Pancreas (tissue), 10 donors: ENCODE results near the gene ATP5IF1. TPM values are rescaled to one million over a fixed set of nuclear protein-coding genes. Genes with fewer than 3 reads are reported as not detected.
A peak's percentile ranks its signal among the peaks of the same experiment; 100 is the strongest.

Source experiments
- ATAC-seq, 4 donors: fragments of 200-7000 bp; cut with Tn5 transposase; one replicate each; pipeline versions ENCODE4 v1.8.0 to v1.9.1; 2020; ENCODE audit warnings: mild to moderate bottlenecking in 4 of 4, moderate library complexity in 4 of 4
- DNase-seq, 6 donors: peaks; one replicate each; pipeline ENCODE4 v3.0.0-alpha.2; 2020
- FAIRE-seq: peaks from 2 replicates; lab custom pipeline; 2012; peaks lifted over from hg19 to GRCh38; lab: Jason Lieb, UNC
- H3K27ac ChIP-seq, 4 donors: fragments of 200-600 bp; sonication (generic); 1 replicate in 3 of 4; 2 replicates in 1 of 4; pipeline versions ENCODE4 v1.5.0 to v1.8.0; 2020
- H3K27me3 ChIP-seq, 4 donors: fragments of 200-600 bp; one replicate each; pipeline ENCODE4 v1.8.0; 2021
- H3K36me3 ChIP-seq, 3 donors: fragments of 200-600 bp; sonication (generic) in 1 of 3; one replicate each; pipeline versions ENCODE4 v1.5.0 to v1.8.0; 2020 to 2021
- H3K4me1 ChIP-seq, 3 donors: fragments of 200-600 bp; one replicate each; pipeline ENCODE4 v1.8.0; 2021
- H3K4me3 ChIP-seq, 4 donors: fragments of 200-600 bp; sonication (generic) in 2 of 4; one replicate each; pipeline versions ENCODE4 v1.5.0 to v1.8.0; 2020 to 2021
- H3K9me3 ChIP-seq, 4 donors: fragments of 200-600 bp; one replicate each; pipeline ENCODE4 v1.8.0; 2021
- CTCF ChIP-seq, 4 donors: fragments of 200-600 bp; sonication (generic) in 3 of 4; IDR thresholded peaks; one replicate each; pipeline versions ENCODE4 v1.5.0 to v1.8.0; 2021; ENCODE audit warnings: antibody characterized with exemption in 4 of 4
- WGBS, 2 donors: extraction: QIAGEN DNeasy Blood & Tissue Kit; methylation state at CpG; one replicate each; pipeline ENCODE4 v1.1.7; 2013; 5-methylcytosine and 5-hydroxymethylcytosine counted together
- intact Hi-C, 3 donors: fragments of 100-400 bp; cut with DNase I; formaldehyde crosslinking; loops; one replicate each; pipeline versions ENCODE4 v1.11.1 to v1.14.2; 2022
- polyA plus RNA-seq, 2 donors: library from polyadenylated mRNA; stranded (reverse); fragments of 200-250 nt; gene quantifications; one replicate each; pipeline ENCODE4 v1.2.3, GENCODE V29; 2013
- total RNA-seq, 6 donors: library from RNA; stranded (reverse); fragmentation: NEBNext Ultra II Directional in 4 of 6; extraction: Animal tissue kit (Norgen Biotek cat#: 25700) in 4 of 6; gene quantifications; one replicate each; pipeline versions ENCODE4 v1.2.1 to v1.2.4, GENCODE V29; 2021 to 2023
- donor health status: healthy with polysubstance abuse.
- donor health status: DM: no; HTN: no; CAD: no; lungs with moderate emphysema.
- donor health status: DM: no; HTN: no; CAD: no.
- donor health status: control.
- donor health status: control.
- donor health status: Bipolar disorder and iron deficiency.
- donor health status: DM: yes; HTN: yes; CAD: no.
- donor health status: DM: no; HTN: no; CAD: no.
- donor health status: DM: no; HTN: no; CAD: no.
- donor health status: DM: yes; HTN: yes; CAD: no.

The ATP5IF1 gene
- total RNA-seq (10 to 100 TPM; 37.9 to 64.0 (median 53.9) TPM), polyA plus RNA-seq (100 to 1,000 TPM; 204 to 239 TPM)

GRCh38 chr1:28235755-28236655 lies at the start of gene ATP5IF1:
TSS of gene ATP5IF1 (plus strand) at chr1:28236124. CDS start at chr1:28236184, 60 bp downstream.
- intact Hi-C loops: no loop called here
- Histone ChIP-seq H3K27ac (peak within 1 kb of the TSS; percentile 82 to 90 (median 86)), H3K4me3 (peak within 1 kb of the TSS; percentile 49 to 97 (median 91)), H3K9me3 (no peaks in the 10 kb centered on the region), H3K4me1 (peaks cover 5 to 15% (median 5%) of the 10 kb centered on the region in 3 donors), H3K27me3 (no peaks in the 10 kb centered on the region), H3K36me3 (no peaks in the 10 kb centered on the region)
- ATAC-seq (peak; percentile 93 to 97 (median 95)), FAIRE-seq (peak; percentile 65), DNase-seq (peak; percentile 91 to 98 (median 96))
- TF ChIP-seq CTCF (IDR thresholded peaks at IDR 0.05): no peak
- 0 to 1% methylated on average over 57 to 60 of the region's 60 CpGs for WGBS, 2 donors

GRCh38 chr1:28190337-28190979 lies 45.5 kb upstream of the ATP5IF1 start:
- H3K27ac ChIP-seq: no peak overlapping the region
- peak in 1 of 4 donors; percentile 24 for ATAC-seq
- intact Hi-C loops: no loop called here
- H3K9me3 ChIP-seq: no peaks in the 10 kb centered on the region
- FAIRE-seq: no peak
- H3K4me3 ChIP-seq: no peak overlapping the region
- DNase-seq: no peak
- H3K4me1 ChIP-seq: no peaks in the 10 kb centered on the region
- H3K27me3 ChIP-seq: no peaks in the 10 kb centered on the region
- no peaks in the 10 kb centered on the region for H3K36me3 ChIP-seq
- WGBS, 2 donors: 51 to 63% methylated on average over 3 of the region's 3 CpGs
- TF ChIP-seq CTCF (IDR thresholded peaks at IDR 0.05): no peak

GRCh38 chr1:28190996-28191645 lies 44.8 kb upstream of the ATP5IF1 start:
- Histone ChIP-seq H3K27me3 (no peaks in the 10 kb centered on the region), H3K27ac (no peak overlapping the region), H3K4me1 (no peaks in the 10 kb centered on the region), H3K36me3 (no peaks in the 10 kb centered on the region), H3K4me3 (no peak overlapping the region), H3K9me3 (no peaks in the 10 kb centered on the region)
- no peak for DNase-seq
- no peak for ATAC-seq
- 67 to 74% methylated on average over 12 of the region's 12 CpGs for WGBS, 2 donors
- intact Hi-C loops: no loop called here
- FAIRE-seq: no peak
- TF ChIP-seq CTCF (IDR thresholded peaks at IDR 0.05): no peak

- Histone ChIP-seq H3K4me3 (no peak overlapping the region), H3K36me3 (peaks cover 0 to 6% (median 0%) of the 10 kb centered on the region in 3 donors), H3K27ac (no peak overlapping the region), H3K9me3 (no peaks in the 10 kb centered on the region), H3K4me1 (no peaks in the 10 kb centered on the region), H3K27me3 (no peaks in the 10 kb centered on the region)
- WGBS, 2 donors: 72 to 90% methylated on average over 6 to 8 of the region's 8 CpGs
- peak in 1 of 6 donors; percentile 53 for DNase-seq
- FAIRE-seq: no peak
- no peak for TF ChIP-seq CTCF (IDR thresholded peaks at IDR 0.05)
- intact Hi-C loops: no loop called here
- peak in 3 of 4 donors; percentile 55 to 82 (median 62) for ATAC-seq
Observed at GRCh38 chr1:28193701-28194161, 42.2 kb upstream of the ATP5IF1 start.
